Coronary artery (tissue), 2 donors: ENCODE measurements around the gene SPPL2B.
"Not testable (repeated sequence)": the region's sequence is repeated elsewhere in the genome, so short reads cannot be mapped to it uniquely, and the experiment has no call there.

ENCODE experiments used
- DNase-seq: peaks from one replicate; pipeline ENCODE4 v3.0.0-alpha.2; 2017; ENCODE audit warnings: low spot score
- H3K27ac ChIP-seq, 2 donors: fragments of 200-600 bp; sonication (generic); one replicate each; pipeline ENCODE4 v1.5.1; 2016 to 2019
- H3K4me3 ChIP-seq: fragments of 200-600 bp; sonication (generic); 2 replicates; pipeline ENCODE4 v1.5.1; 2016; ENCODE audit warnings: mild to moderate bottlenecking, moderate library complexity
- CTCF ChIP-seq: fragments of 200-600 bp; sonication (generic); IDR thresholded peaks from one replicate; pipeline ENCODE4 v1.5.1; 2019; ENCODE audit warnings: antibody characterized with exemption

Gene SPPL2B

GRCh38 chr19:2344381-2344870, 15.9 kb downstream of the SPPL2B start:
- H3K4me3 ChIP-seq, result no peak overlapping the region
- H3K27ac ChIP-seq, result no peak overlapping the region
- no peak for TF ChIP-seq CTCF
- no peak for DNase-seq

GRCh38 chr19:2345076-2345475, 16.6 kb downstream of the SPPL2B start:
- Histone ChIP-seq H3K27ac (no peak overlapping the region), H3K4me3 (no peak overlapping the region)
- TF ChIP-seq CTCF, result no peak
- no peak for DNase-seq

- no peak for TF ChIP-seq CTCF
- no peak for DNase-seq
- H3K4me3 ChIP-seq, result no peak overlapping the region
- H3K27ac ChIP-seq, result no peak overlapping the region
Measured at GRCh38 chr19:2345794-2346663, 17.5 kb downstream of the SPPL2B start.

GRCh38 chr19:2349818-2350217, 21.3 kb downstream of the SPPL2B start:
- H3K27ac ChIP-seq, DNase-seq, H3K4me3 ChIP-seq: not testable (repeated sequence)

- TF ChIP-seq CTCF, result no peak
- H3K4me3 ChIP-seq, result no peak overlapping the region
Measured at GRCh38 chr19:2350656-2351055, 22.2 kb downstream of the SPPL2B start.

GRCh38 chr19:2351591-2351990, 23.1 kb downstream of the SPPL2B start:
- Histone ChIP-seq H3K4me3 (no peak overlapping the region), H3K27ac (no peak overlapping the region)
- no peak for TF ChIP-seq CTCF
- DNase-seq, result no peak

More at GRCh38 chr19:2350656-2351055, 22.2 kb downstream of the SPPL2B start:
- no peak overlapping the region for H3K27ac ChIP-seq
- no peak for DNase-seq

- DNase-seq, result no peak
- Histone ChIP-seq H3K27ac (no peak overlapping the region), H3K4me3 (no peak overlapping the region)
- TF ChIP-seq CTCF, result no peak
Measured at GRCh38 chr19:2352121-2352520, 23.6 kb downstream of the SPPL2B start.
